Astrocyte of the cerebellum (primary cell): ENCODE results near the gene TMEM132D.

Experiments
- DNase-seq: peaks from one replicate; pipeline ENCODE4 v3.0.0-alpha.2; 2011; ENCODE audit warnings: low read depth
- H3K4me3 ChIP-seq: 2 replicates; pipeline ENCODE4 v1.5.1; 2011; ENCODE audit warnings: mild to moderate bottlenecking, low read depth, low read length, moderate library complexity
- CTCF ChIP-seq: IDR thresholded peaks from 2 replicates; pipeline ENCODE4 v1.5.1; 2012; ENCODE audit warnings: low read length, low read depth, moderate library complexity, mild to moderate bottlenecking; ENCODE audit errors: missing control alignments
- in situ Hi-C: cut with HindIII; loops from 2 replicates; pipeline ENCODE4 v1.10.0; 2017; ENCODE audit warnings: low sequenced_read_pairs

The TMEM132D gene

DNA sequence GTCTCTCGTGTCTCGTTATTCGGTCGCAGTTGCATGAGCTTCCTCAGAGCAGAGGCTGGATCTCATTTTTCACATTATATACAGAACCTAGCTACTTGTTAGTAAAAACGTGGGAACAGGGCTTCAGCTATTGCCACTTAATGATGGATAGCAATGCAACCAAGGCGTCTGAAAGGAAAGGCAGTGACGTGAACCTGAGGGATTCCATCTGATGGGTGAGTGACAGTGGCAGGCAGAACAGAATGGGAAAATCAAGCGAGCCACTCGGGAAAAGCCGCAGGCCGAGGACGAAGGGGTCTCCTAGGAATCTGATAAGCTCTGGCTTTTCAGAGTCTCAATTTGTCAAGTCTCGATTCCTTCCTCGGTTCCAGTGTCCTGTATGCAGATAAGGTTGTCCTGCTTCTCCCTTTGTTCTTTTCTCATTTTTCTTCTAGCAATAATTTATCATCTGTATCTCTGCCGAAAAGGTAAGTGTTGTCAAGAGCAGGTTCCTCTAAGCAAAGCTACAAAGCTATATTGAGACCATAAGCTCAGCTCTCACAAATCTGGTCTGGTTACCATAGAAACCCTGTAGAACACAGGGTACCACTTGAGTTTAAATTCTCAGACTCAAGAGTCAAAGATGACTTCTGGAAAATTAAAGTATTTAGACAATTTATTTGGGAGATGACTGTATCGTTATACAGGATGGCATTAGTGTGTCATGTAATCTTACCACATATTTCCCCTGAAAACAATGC lies 633.9 kb downstream of the TMEM132D start:
- no peak overlapping the region for H3K4me3 ChIP-seq
- no peak for DNase-seq
- TF ChIP-seq CTCF, result no peak
- in situ Hi-C loops, result no loop called here

DNA sequence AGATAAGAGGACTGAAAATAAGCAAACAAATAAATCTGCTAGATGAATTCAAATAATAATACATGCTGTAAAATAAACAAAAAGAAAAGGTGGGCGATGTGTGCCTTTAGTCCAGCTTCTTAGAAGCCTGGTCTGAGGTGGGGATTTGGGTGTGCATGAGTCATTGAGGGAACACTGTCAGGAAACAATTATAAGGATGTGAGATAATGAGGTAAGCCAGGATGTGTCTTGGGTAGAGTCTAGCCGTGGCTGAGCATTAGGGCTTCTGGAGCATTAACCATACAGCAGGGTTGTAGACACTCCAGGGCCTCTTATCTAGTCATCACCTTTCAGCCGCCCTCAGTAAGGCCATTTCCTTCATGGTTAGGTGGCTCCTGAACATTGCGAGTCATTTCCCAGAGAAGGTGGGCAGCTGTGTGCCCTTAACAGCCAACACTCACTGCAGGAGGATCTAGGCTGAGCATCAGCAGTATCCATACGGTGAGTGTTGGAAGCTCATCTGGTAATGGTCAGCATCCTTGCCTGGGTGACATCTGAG lies 645.0 kb downstream of the TMEM132D start:
- no peak overlapping the region for H3K4me3 ChIP-seq
- no peak for DNase-seq
- in situ Hi-C loops, result loop anchor here (5.0 kb wide), 1 partner anchor 33 kb away; no protein-coding TSS in a partner anchor

DNA sequence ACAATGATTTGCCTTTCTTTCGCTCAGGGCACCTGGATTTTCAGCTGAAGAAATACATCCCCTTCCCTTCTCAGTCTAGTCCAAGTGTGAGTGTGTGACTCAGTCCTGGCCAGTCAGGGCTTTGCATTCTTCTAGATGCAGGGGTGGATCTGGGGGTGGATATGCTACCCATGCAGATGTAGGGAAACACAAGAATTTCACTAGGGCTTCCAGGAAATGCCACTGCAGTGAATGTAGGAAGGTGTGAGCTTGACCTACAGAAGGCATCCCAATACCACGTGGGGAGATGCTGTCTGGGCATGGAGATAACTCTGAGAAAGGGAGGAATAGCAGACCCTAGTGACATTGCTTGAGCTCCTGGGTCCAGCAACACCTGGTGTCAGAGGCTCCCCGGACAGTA lies 646.3 kb downstream of the TMEM132D start:
- in situ Hi-C loops, result loop anchor here (5.0 kb wide), 1 partner anchor 35 kb away; no protein-coding TSS in a partner anchor
- TF ChIP-seq CTCF, result no peak
- H3K4me3 ChIP-seq, result no peak overlapping the region
- no peak for DNase-seq

More for the DNA sequence above, 645.0 kb downstream of the TMEM132D start:
- no peak for TF ChIP-seq CTCF

GRCh38 chr12:129246630-129247029 lies 657.2 kb downstream of the TMEM132D start:
- in situ Hi-C loops, result no loop called here
- no peak for TF ChIP-seq CTCF
- DNase-seq, result no peak
- H3K4me3 ChIP-seq, result no peak overlapping the region

DNA sequence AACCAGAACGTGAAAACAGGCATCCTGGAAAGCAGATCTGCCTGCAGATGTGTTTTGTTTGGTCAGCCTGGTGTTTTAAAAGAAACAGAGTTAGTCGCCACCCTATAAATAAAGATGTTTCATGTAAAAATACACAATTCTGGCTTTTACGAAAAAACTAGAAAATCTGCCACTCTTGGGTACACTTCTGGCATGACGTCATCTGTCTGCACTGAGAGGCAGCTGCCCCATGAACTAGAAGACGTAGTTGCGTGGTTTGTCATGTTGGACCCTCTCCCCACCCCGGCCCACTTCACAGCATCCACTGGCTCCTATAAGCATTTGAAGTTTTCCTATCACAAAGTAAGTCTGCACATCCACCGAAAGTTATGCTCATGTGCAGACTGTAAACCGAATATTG lies 658.1 kb downstream of the TMEM132D start:
- TF ChIP-seq CTCF, result no peak
- in situ Hi-C loops, result no loop called here
- no peak for DNase-seq
- no peak overlapping the region for H3K4me3 ChIP-seq

DNA sequence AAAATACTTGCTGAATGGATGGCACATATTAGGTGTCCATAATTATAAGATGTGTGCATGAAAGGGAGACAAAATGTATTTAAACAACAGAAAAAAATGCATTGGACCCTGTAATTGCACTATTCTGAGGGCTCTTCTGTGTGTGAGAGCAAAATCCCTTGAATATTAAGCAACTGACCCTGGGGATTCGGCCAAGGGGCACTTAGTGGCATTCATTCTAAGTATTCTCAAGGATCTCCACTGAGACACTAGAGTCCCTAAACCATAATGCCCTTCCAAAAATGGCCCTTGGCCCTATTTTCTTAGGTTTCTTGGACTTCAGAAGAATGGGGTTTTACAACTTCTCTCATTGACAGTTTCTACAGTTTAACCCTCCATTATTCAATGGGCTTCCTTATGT lies 662.0 kb downstream of the TMEM132D start:
- in situ Hi-C loops, result no loop called here
- no peak overlapping the region for H3K4me3 ChIP-seq
- no peak for TF ChIP-seq CTCF
- DNase-seq, result no peak
